Calu3 (cell line): ENCODE data around the gene CRYBG1. TPM values are rescaled to one million over a fixed set of nuclear protein-coding genes. Genes with fewer than 3 reads are reported as not detected.

Experiments
- BruUV-seq: library from RNA; stranded (reverse); fragments of 400-500 nt; replicated peaks from 2 replicates; lab custom pipeline; 2021; lab: Mats Ljungman, UMichigan
- CTCF ChIA-PET: fragments of 300-600 bp; sonication (Branson Sonifier 250); formaldehyde crosslinking; loops from one replicate; lab custom pipeline; 2022; ENCODE audit warnings: antibody characterized with exemption; lab: Charles Lee
- DNase-seq: peaks from one replicate; pipeline ENCODE4 v3.0.0; 2022
- H3K27ac Mint-ChIP-seq: one replicate; pipeline ENCODE4 v1.8.0; 2022; ENCODE audit warnings: mixed read lengths; ENCODE audit not compliant: unreplicated experiment
- H3K27me3 Mint-ChIP-seq: one replicate; pipeline ENCODE4 v1.8.0; 2022; ENCODE audit warnings: mixed read lengths; ENCODE audit not compliant: unreplicated experiment
- H3K36me3 Mint-ChIP-seq: one replicate; pipeline ENCODE4 v1.8.0; 2022; ENCODE audit warnings: mild to moderate bottlenecking, moderate library complexity, mixed read lengths; ENCODE audit not compliant: insufficient read depth, unreplicated experiment
- H3K4me1 Mint-ChIP-seq: one replicate; pipeline ENCODE4 v1.8.0; 2022; ENCODE audit warnings: mild to moderate bottlenecking, low read depth, mixed read lengths; ENCODE audit not compliant: unreplicated experiment
- H3K4me3 Mint-ChIP-seq: one replicate; pipeline ENCODE4 v1.8.0; 2022; ENCODE audit warnings: mild to moderate bottlenecking, low read depth, moderate library complexity, mixed read lengths; ENCODE audit not compliant: unreplicated experiment
- H3K9me3 Mint-ChIP-seq: one replicate; pipeline ENCODE4 v1.8.0; 2022; ENCODE audit warnings: low read depth, mixed read lengths; ENCODE audit not compliant: unreplicated experiment
- intact Hi-C: fragments of 100-400 bp; cut with micrococcal nuclease; formaldehyde crosslinking; loops from one replicate; pipeline ENCODE4 v1.10.0; 2022; ENCODE audit not compliant: unreplicated experiment
- total RNA-seq: library from RNA; stranded (reverse); gene quantifications from 2 replicates; pipeline ENCODE4 v1.2.3, GENCODE V29; 2022
- TF ChIP-seq, protein P1 (sequence below): fragments of 200-600 bp; IDR thresholded peaks from one replicate; pipeline ENCODE4 v1.8.0; 2022; ENCODE audit warnings: antibody characterized with exemption; ENCODE audit not compliant: unreplicated experiment

CRYBG1 gene
- total RNA-seq, 1 experiment from 2014 or later: 40.7 TPM

DNA sequence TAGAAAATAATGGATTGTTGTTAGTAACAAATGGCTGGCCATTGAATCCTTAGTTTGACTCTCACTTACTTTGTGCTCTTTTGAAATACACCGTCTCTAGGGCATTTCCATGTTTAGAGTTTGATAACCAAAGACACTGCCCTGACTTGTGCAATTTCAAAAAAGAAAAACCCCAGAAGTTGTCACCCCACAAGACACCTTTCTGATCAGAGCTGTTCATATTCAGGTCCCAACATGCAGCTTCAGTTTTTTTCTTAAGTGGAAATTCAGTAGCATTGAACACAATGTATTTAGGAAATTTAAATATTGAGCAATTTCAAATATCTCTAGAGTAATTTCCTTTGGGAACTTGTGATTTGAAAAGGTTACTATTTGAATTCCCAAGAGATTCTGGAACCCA, 19.4 kb downstream of the CRYBG1 start:
- CTCF ChIA-PET: interaction anchor here (0.6 kb wide), 1 partner anchor 626 kb away, joined by 4 read pairs; no protein-coding TSS in a partner anchor
- Mint-ChIP-seq H3K4me1 (peaks cover 41% of the 10 kb centered on the region), H3K27ac (peak overlapping the region; percentile 30), H3K9me3 (no peaks in the 10 kb centered on the region), H3K36me3 (no peaks in the 10 kb centered on the region), H3K4me3 (no peak overlapping the region), H3K27me3 (no peaks in the 10 kb centered on the region)
- BruUV-seq: no TSS peak
- intact Hi-C loops: no loop called here
- TF ChIP-seq, protein P1, sequence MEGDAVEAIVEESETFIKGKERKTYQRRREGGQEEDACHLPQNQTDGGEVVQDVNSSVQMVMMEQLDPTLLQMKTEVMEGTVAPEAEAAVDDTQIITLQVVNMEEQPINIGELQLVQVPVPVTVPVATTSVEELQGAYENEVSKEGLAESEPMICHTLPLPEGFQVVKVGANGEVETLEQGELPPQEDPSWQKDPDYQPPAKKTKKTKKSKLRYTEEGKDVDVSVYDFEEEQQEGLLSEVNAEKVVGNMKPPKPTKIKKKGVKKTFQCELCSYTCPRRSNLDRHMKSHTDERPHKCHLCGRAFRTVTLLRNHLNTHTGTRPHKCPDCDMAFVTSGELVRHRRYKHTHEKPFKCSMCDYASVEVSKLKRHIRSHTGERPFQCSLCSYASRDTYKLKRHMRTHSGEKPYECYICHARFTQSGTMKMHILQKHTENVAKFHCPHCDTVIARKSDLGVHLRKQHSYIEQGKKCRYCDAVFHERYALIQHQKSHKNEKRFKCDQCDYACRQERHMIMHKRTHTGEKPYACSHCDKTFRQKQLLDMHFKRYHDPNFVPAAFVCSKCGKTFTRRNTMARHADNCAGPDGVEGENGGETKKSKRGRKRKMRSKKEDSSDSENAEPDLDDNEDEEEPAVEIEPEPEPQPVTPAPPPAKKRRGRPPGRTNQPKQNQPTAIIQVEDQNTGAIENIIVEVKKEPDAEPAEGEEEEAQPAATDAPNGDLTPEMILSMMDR: no peak
- DNase-seq: no peak

DNA sequence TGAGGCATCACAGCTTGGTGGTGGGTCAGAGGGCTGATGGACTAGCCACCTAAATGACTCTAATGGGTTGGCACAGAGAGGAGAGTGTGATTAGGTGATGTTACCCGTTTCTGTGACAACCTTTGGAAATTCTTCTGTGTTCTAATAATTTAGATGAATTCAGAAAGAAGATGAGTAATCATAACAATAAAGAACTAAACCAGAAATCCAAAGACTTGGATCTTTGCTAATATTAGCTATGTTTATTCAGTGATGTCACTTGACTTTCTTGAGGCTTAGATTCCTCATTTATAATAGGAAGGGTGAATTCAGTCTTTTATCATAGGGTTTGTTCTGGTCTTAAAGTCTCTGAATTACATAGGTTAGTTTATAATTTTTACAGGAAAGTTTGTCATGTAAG, 19.9 kb downstream of the CRYBG1 start:
- Mint-ChIP-seq H3K27ac (peak overlapping the region; percentile 30), H3K4me1 (peaks cover 41% of the 10 kb centered on the region), H3K9me3 (no peaks in the 10 kb centered on the region), H3K36me3 (no peaks in the 10 kb centered on the region), H3K4me3 (no peak overlapping the region), H3K27me3 (no peaks in the 10 kb centered on the region)
- CTCF ChIA-PET: interaction anchor here (0.6 kb wide), 1 partner anchor 625 kb away, joined by 4 read pairs; no protein-coding TSS in a partner anchor
- BruUV-seq: no TSS peak
- intact Hi-C loops: no loop called here
- no peak for DNase-seq
- TF ChIP-seq, protein P1: no peak

DNA sequence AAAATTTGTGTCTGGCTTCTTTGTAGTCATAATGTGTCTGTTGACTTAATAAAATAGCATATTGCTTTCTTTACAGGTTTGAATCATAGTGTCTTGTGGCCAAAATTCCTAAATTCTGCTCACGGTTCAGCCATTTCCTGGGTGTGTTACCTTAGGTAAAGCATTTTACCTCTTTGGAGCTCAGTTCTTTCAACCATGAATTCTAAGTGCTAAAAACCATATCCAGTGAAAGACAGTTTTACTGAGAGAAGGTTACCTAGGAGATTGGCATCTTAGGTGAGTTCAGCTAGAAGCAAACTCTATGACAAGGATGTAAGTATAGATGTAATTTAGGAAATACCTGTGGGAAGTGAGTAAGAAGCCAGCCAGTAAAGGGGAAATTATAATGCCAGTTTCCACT, 20.7 kb downstream of the CRYBG1 start:
- DNase-seq: no peak
- H3K4me3 Mint-ChIP-seq: no peak overlapping the region
- no TSS peak for BruUV-seq
- no peaks in the 10 kb centered on the region for H3K9me3 Mint-ChIP-seq
- H3K36me3 Mint-ChIP-seq: no peaks in the 10 kb centered on the region
- intact Hi-C loops: no loop called here
- TF ChIP-seq, protein P1: no peak
- H3K27ac Mint-ChIP-seq: peak overlapping the region; percentile 40
- H3K4me1 Mint-ChIP-seq: peaks cover 37% of the 10 kb centered on the region
- no peaks in the 10 kb centered on the region for H3K27me3 Mint-ChIP-seq
- CTCF ChIA-PET: interaction anchor here (0.6 kb wide), 1 partner anchor 107 kb away, joined by 3 read pairs; no protein-coding TSS in a partner anchor

DNA sequence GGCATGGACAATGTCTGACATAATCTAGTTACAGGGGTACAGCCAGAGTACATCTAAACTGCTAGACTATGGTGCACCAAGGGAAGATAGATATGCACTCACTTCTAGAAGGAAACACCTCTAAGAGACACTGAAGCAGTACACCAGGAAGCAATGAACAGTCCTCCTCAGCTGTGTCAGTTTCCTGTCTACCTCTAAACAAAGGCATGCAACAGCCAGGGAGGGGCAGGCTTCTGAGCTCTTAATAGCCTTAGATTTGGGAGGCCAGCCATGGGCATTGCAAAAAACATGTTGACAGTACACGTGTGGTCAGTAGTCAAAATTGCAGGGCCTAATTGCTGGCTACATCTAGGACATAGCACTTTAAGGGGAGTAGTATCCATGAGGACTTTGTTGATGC, 21.4 kb downstream of the CRYBG1 start:
- BruUV-seq: no TSS peak
- CTCF ChIA-PET: interaction anchor here (0.5 to 0.6 kb wide), 2 partner anchors 106 to 124 kb away, joined by 3 to 4 read pairs; no protein-coding TSS in a partner anchor
- intact Hi-C loops: no loop called here
- no peaks in the 10 kb centered on the region for H3K9me3 Mint-ChIP-seq
- H3K27ac Mint-ChIP-seq: no peak overlapping the region
- no peak overlapping the region for H3K4me3 Mint-ChIP-seq
- peaks cover 31% of the 10 kb centered on the region for H3K4me1 Mint-ChIP-seq
- TF ChIP-seq, protein P1: no peak
- H3K27me3 Mint-ChIP-seq: no peaks in the 10 kb centered on the region
- no peaks in the 10 kb centered on the region for H3K36me3 Mint-ChIP-seq
- DNase-seq: peak; percentile 51
